DMS53 treated with DMSO at 0.1 percent for 48 hours (cell line): ENCODE measurements around the gene PDPR.
A peak's percentile ranks its signal among the peaks of the same experiment; 100 is the strongest.
"Not testable (repeated sequence)": the region's sequence is repeated elsewhere in the genome, so short reads cannot be mapped to it uniquely, and the experiment has no call there.

Experiments
- DNase-seq: peaks from one replicate; lab custom pipeline; 2025; ENCODE audit not compliant: unreplicated experiment; lab: John Stamatoyannopoulos, UW

Gene PDPR

GRCh38 chr16:70113982-70114826 is at the start of gene PDPR:
Gene PDPR, plus strand, starts transcription at chr16:70114332. Its CDS starts 6,161 bp downstream, at chr16:70120493.
- peak; percentile 23 for DNase-seq

- not testable (repeated sequence) for DNase-seq
Measured at GRCh38 chr16:70064841-70065370, 49.2 kb upstream of the PDPR start.

GRCh38 chr16:70065376-70065745 is 48.8 kb upstream of the PDPR start:
- DNase-seq, result not testable (repeated sequence)

GRCh38 chr16:70065746-70066658 is 48.1 kb upstream of the PDPR start:
- DNase-seq, result peak; percentile 74

- DNase-seq, result not testable (repeated sequence)
Measured at GRCh38 chr16:70066751-70067150, 47.4 kb upstream of the PDPR start.

- not testable (repeated sequence) for DNase-seq
Measured at GRCh38 chr16:70079081-70079480, 35.1 kb upstream of the PDPR start.

GRCh38 chr16:70081219-70081618 is 32.9 kb upstream of the PDPR start:
- DNase-seq, result not testable (repeated sequence)

GRCh38 chr16:70083931-70084330 is 30.2 kb upstream of the PDPR start:
- DNase-seq, result not testable (repeated sequence)

- not testable (repeated sequence) for DNase-seq
Measured at GRCh38 chr16:70088160-70088559, 26.0 kb upstream of the PDPR start.

- not testable (repeated sequence) for DNase-seq
Measured at GRCh38 chr16:70088877-70089276, 25.3 kb upstream of the PDPR start.

- not testable (repeated sequence) for DNase-seq
Measured at GRCh38 chr16:70089289-70089688, 24.8 kb upstream of the PDPR start.

GRCh38 chr16:70091104-70091503 is 23.0 kb upstream of the PDPR start:
- not testable (repeated sequence) for DNase-seq

- not testable (repeated sequence) for DNase-seq
Measured at GRCh38 chr16:70094096-70094495, 20.0 kb upstream of the PDPR start.

GRCh38 chr16:70109583-70110279 is 4.4 kb upstream of the PDPR start:
- DNase-seq, result not testable (repeated sequence)

- not testable (repeated sequence) for DNase-seq
Measured at GRCh38 chr16:70112162-70112561, 2.0 kb upstream of the PDPR start.

GRCh38 chr16:70113599-70113981 is 542 bp upstream of the PDPR start:
- DNase-seq, result not testable (repeated sequence)

GRCh38 chr16:70118354-70118753 is 4.2 kb downstream of the PDPR start:
- not testable (repeated sequence) for DNase-seq

- DNase-seq, result not testable (repeated sequence)
Measured at GRCh38 chr16:70118776-70119175, 4.6 kb downstream of the PDPR start.

- not testable (repeated sequence) for DNase-seq
Measured at GRCh38 chr16:70120398-70120797, 6.3 kb downstream of the PDPR start.

GRCh38 chr16:70123822-70124221 is 9.7 kb downstream of the PDPR start:
- not testable (repeated sequence) for DNase-seq

- DNase-seq, result not testable (repeated sequence)
Measured at GRCh38 chr16:70126226-70126625, 12.1 kb downstream of the PDPR start.
